H1 (cell line): ENCODE data around the gene TEX2. TPM values are rescaled to one million over a fixed set of nuclear protein-coding genes. Genes with fewer than 3 reads are reported as not detected.

Experiments used
- CTCF ChIA-PET: fragments of 300-600 bp; sonication (Branson Sonifier 250); formaldehyde crosslinking; loops from one replicate; lab custom pipeline; 2021; ENCODE audit not compliant: partially characterized antibody; lab: Charles Lee
- POLR2A ChIA-PET: fragments of 300-600 bp; sonication (Branson Sonifier 250); formaldehyde crosslinking; loops from one replicate; lab custom pipeline; 2021; ENCODE audit warnings: inconsistent platforms; ENCODE audit not compliant: partially characterized antibody; lab: Charles Lee
- DNase-seq, 2 experiments: peaks; one replicate each; pipeline versions ENCODE4 v3.0.0 to v3.0.0-alpha.2; 2010 to 2022; ENCODE audit warnings: low spot score in 2 of 2, low read depth in 1 of 2, mixed read lengths in 1 of 2
- FAIRE-seq: peaks from 2 replicates; lab custom pipeline; 2011; peaks lifted over from hg19 to GRCh38; lab: Jason Lieb, UNC
- H2AFZ ChIP-seq: 2 replicates; pipeline ENCODE4 v1.8.1; 2012; ENCODE audit warnings: low read length, inconsistent platforms
- H2AK5ac ChIP-seq: 2 replicates; pipeline ENCODE4 v1.6.1; 2013; ENCODE audit warnings: low read depth, low read length
- H2BK120ac ChIP-seq: replicated peaks from 2 replicates; pipeline ENCODE3; 2013; ENCODE audit warnings: low read depth, low read length, inconsistent platforms
- H2BK12ac ChIP-seq: 2 replicates; pipeline ENCODE4 v1.6.1; 2013; ENCODE audit warnings: low read depth, low read length
- H2BK15ac ChIP-seq: 2 replicates; pipeline ENCODE4 v1.6.1; 2013; ENCODE audit warnings: low read length
- H2BK20ac ChIP-seq: 2 replicates; pipeline ENCODE4 v1.6.1; 2013; ENCODE audit warnings: low read length
- H2BK5ac ChIP-seq: 2 replicates; pipeline ENCODE4 v1.6.1; 2013; ENCODE audit warnings: low read depth, low read length
- H3K14ac ChIP-seq: 2 replicates; pipeline ENCODE4 v1.6.1; 2013; ENCODE audit warnings: inconsistent platforms; ENCODE audit not compliant: insufficient read length
- H3K18ac ChIP-seq: 2 replicates; pipeline ENCODE4 v1.6.1; 2013; ENCODE audit warnings: low read length; ENCODE audit errors: extremely low read depth
- H3K23ac ChIP-seq: 2 replicates; pipeline ENCODE4 v1.6.1; 2013; ENCODE audit warnings: inconsistent platforms; ENCODE audit not compliant: insufficient read length
- H3K23me2 ChIP-seq: 2 replicates; pipeline ENCODE4 v1.6.1; 2013; ENCODE audit warnings: low read depth, low read length
- H3K27ac ChIP-seq: 2 replicates; pipeline ENCODE4 v1.6.1; 2011; ENCODE audit warnings: low read depth, low read length, inconsistent platforms
- H3K27me3 ChIP-seq, 4 experiments: replicated peaks in 1 of 4; 1 replicate in 1 of 4; 2 replicates in 3 of 4; pipeline versions ENCODE4 v1.6.1 to v1.8.1; 2011 to 2013; ENCODE audit warnings: low read length in 3 of 4, mild to moderate bottlenecking in 3 of 4, inconsistent platforms in 2 of 4, mixed read lengths in 2 of 4, moderate library complexity in 1 of 4; ENCODE audit not compliant: control insufficient read depth in 3 of 4, insufficient read depth in 3 of 4; ENCODE audit errors: extremely low read depth in 1 of 4
- H3K36me3 ChIP-seq, 4 experiments: 2 replicates each; pipeline versions ENCODE4 v1.6.1 to v1.8.1; 2011 to 2013; ENCODE audit warnings: mild to moderate bottlenecking in 4 of 4, low read length in 3 of 4, moderate library complexity in 2 of 4, control low read depth in 1 of 4, inconsistent platforms in 1 of 4; ENCODE audit not compliant: insufficient read depth in 4 of 4, control insufficient read depth in 2 of 4
- H3K4ac ChIP-seq: replicated peaks from 2 replicates; pipeline ENCODE3; 2013; ENCODE audit warnings: low read length, low read depth, mixed read lengths, inconsistent platforms; ENCODE audit not compliant: insufficient read length
- H3K4me1 ChIP-seq, 4 experiments: replicated peaks in 1 of 4; 1 replicate in 1 of 4; 2 replicates in 3 of 4; pipeline versions ENCODE4 v1.6.1 to v1.8.1; 2011 to 2013; ENCODE audit warnings: low read length in 3 of 4, inconsistent platforms in 2 of 4, mixed read lengths in 1 of 4; ENCODE audit not compliant: insufficient read depth in 4 of 4, control insufficient read depth in 3 of 4
- H3K4me2 ChIP-seq, 2 experiments: 2 replicates each; pipeline versions ENCODE4 v1.6.1 to v1.8.1; 2011 to 2013; ENCODE audit warnings: low read depth in 2 of 2, low read length in 2 of 2, control low read depth in 1 of 2, inconsistent platforms in 1 of 2, mild to moderate bottlenecking in 1 of 2; ENCODE audit not compliant: insufficient read depth in 1 of 2
- H3K4me3 ChIP-seq, 4 experiments: fragments of 200-600, 300-600 bp in 1 of 4; sonication (generic), shearing (Covaris generic), sonication (Bioruptor Twin) in 1 of 4; 2 replicates each; pipeline versions ENCODE4 v1.5.1 to v1.8.1; 2011 to 2016; ENCODE audit warnings: low read length in 4 of 4, low read depth in 3 of 4, control low read depth in 2 of 4, inconsistent platforms in 2 of 4, mild to moderate bottlenecking in 2 of 4, mixed read lengths in 1 of 4, moderate library complexity in 1 of 4; ENCODE audit not compliant: insufficient read depth in 2 of 4; ENCODE audit errors: extremely low read depth in 1 of 4
- H3K56ac ChIP-seq: replicated peaks from 2 replicates; pipeline ENCODE3; 2013; ENCODE audit warnings: low read depth, mild to moderate bottlenecking, mixed read lengths, low read length, inconsistent platforms; ENCODE audit not compliant: insufficient read length
- H3K79me1 ChIP-seq: 2 replicates; pipeline ENCODE4 v1.6.1; 2013; ENCODE audit warnings: low read depth, low read length, control low read depth
- H3K79me2 ChIP-seq, 2 experiments: 2 replicates each; pipeline versions ENCODE4 v1.6.1 to v1.8.1; 2012 to 2013; ENCODE audit warnings: low read length in 2 of 2, mild to moderate bottlenecking in 2 of 2, inconsistent platforms in 1 of 2; ENCODE audit not compliant: insufficient read depth in 2 of 2, control insufficient read depth in 1 of 2
- H3K9ac ChIP-seq, 4 experiments: replicated peaks in 1 of 4; 1 replicate in 1 of 4; 2 replicates in 3 of 4; pipeline versions ENCODE4 v1.6.1 to v1.8.1; 2011 to 2013; ENCODE audit warnings: low read depth in 3 of 4, low read length in 3 of 4, control low read depth in 2 of 4, mild to moderate bottlenecking in 2 of 4, moderate library complexity in 2 of 4, inconsistent platforms in 1 of 4; ENCODE audit errors: extremely low read depth in 1 of 4
- H3K9me3 ChIP-seq, 2 experiments: 2 replicates each; pipeline versions ENCODE4 v1.6.1 to v1.8.1; 2012 to 2013; ENCODE audit warnings: mild to moderate bottlenecking in 2 of 2, moderate library complexity in 2 of 2, control low read depth in 1 of 2, inconsistent platforms in 1 of 2, low read depth in 1 of 2, low read length in 1 of 2, mixed read lengths in 1 of 2; ENCODE audit not compliant: insufficient read depth in 2 of 2
- H4K20me1 ChIP-seq, 2 experiments: replicated peaks in 1 of 2; 2 replicates each; pipeline versions ENCODE3 to v1.8.1; 2011 to 2013; ENCODE audit warnings: inconsistent platforms in 2 of 2, low read length in 2 of 2, mild to moderate bottlenecking in 1 of 2; ENCODE audit not compliant: insufficient read depth in 2 of 2, control insufficient read depth in 1 of 2
- H4K5ac ChIP-seq: 2 replicates; pipeline ENCODE4 v1.6.1; 2013; ENCODE audit warnings: low read length, low read depth, mixed read lengths, inconsistent platforms; ENCODE audit not compliant: insufficient read length
- H4K8ac ChIP-seq: 2 replicates; pipeline ENCODE4 v1.8.0; 2013; ENCODE audit warnings: mild to moderate bottlenecking, moderate library complexity, low read length, inconsistent platforms; ENCODE audit not compliant: insufficient read depth; ENCODE audit errors: extremely low read depth
- H4K91ac ChIP-seq: replicated peaks from 2 replicates; pipeline ENCODE3; 2013; ENCODE audit warnings: low read length, mixed read lengths, inconsistent platforms; ENCODE audit not compliant: insufficient read length
- TAF1 ChIP-seq: IDR thresholded peaks from 2 replicates; pipeline ENCODE4 v1.6.1; 2011; ENCODE audit warnings: mild to moderate bottlenecking, low read depth, low read length
- WGBS, 2 experiments: shearing (Covaris generic) in 1 of 2; methylation state at CpG; one replicate each; pipeline versions ENCODE4 v1.1.6 to v1.1.7; 2013 to 2015; ENCODE audit warnings: low lambda C conversion rate in 2 of 2, mixed read lengths in 2 of 2, inconsistent platforms in 1 of 2, low coverage in 1 of 2, missing lambda C conversion rate in 1 of 2; ENCODE audit not compliant: insufficient replicate concordance in 2 of 2, insufficient coverage in 1 of 2, insufficient read length in 1 of 2; ENCODE audit errors: extremely low coverage in 1 of 2, missing lambda C conversion rate in 1 of 2; 5-methylcytosine and 5-hydroxymethylcytosine counted together
- polyA plus RNA-seq, 7 experiments: library from polyadenylated mRNA; depleted of rRNA in 3 of 7; stranded (reverse) in 5 of 7; unstranded in 2 of 7; fragments of >200 nt in 5 of 7; fragments of 200-250 nt in 2 of 7; gene quantifications; 1 replicate in 5 of 7; 2 replicates in 1 of 7; 4 replicates in 1 of 7; pipeline versions ENCODE4 v1.2.1 to v1.2.3, GENCODE V29; 2011 to 2013; ENCODE audit warnings: missing spikeins in 2 of 7, mixed read lengths in 2 of 7
- total RNA-seq: library from RNA; stranded (reverse); fragmentation: NEBNext Ultra II Directional; extraction: Animal tissue kit (Norgen Biotek cat#: 25700); gene quantifications from 2 replicates; pipeline ENCODE4 v1.2.1, GENCODE V29; 2021

TEX2 gene
- total and polyA plus RNA-seq, 2 of the 8 experiments (the other 6 are each of a cell fraction or from before 2014, with no cell fraction given), result 6.1 to 15.6 TPM

DNA sequence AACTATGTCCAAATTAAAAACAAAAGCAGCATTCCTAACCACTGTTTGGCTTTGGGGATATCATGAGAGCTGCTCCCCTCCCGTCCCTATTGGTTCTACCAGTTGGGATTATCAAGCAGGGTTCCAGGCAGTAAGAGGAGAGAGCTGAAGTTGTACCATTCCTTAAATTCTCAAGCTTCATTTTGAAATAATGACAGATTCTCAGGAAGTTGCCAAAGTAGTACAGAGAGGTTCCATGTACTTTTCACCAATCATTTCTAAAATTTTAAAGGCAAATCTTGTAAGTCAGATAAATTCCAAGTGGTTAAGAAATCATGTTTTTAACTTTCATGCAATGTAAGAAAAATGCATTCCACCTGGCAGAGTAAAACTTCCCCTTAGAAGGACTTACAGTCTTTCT lies 36.9 kb downstream of the TEX2 start:
- H2AFZ ChIP-seq, result no peak overlapping the region
- H3K79me1 ChIP-seq, result no peaks in the 10 kb centered on the region
- no peak overlapping the region for H2BK12ac ChIP-seq
- H3K4ac ChIP-seq, result no peak overlapping the region
- peaks cover 0 to 3% of the 10 kb centered on the region in 2 experiments for H4K20me1 ChIP-seq
- no peaks in the 10 kb centered on the region for H3K23me2 ChIP-seq
- no peak overlapping the region for H3K23ac ChIP-seq
- DNase-seq (no peak), FAIRE-seq (no peak)
- POLR2A ChIA-PET, result interaction anchor here (1.0 kb wide), 1 partner anchor 81 kb away, joined by 3 read pairs; no protein-coding TSS in a partner anchor
- H4K91ac ChIP-seq, result no peak overlapping the region
- H2BK15ac ChIP-seq, result no peak overlapping the region
- H2BK5ac ChIP-seq, result no peak overlapping the region
- H3K36me3 ChIP-seq, result no peaks in the 10 kb centered on the region
- TF ChIP-seq TAF1, result no peak
- peaks cover 0 to 6% (median 0%) of the 10 kb centered on the region in 4 experiments; a peak in 1 of 7 replicates for H3K4me1 ChIP-seq
- no peak overlapping the region for H3K4me3 ChIP-seq
- H3K18ac ChIP-seq, result no peak overlapping the region
- no peak overlapping the region for H2BK20ac ChIP-seq
- no peaks in the 10 kb centered on the region for H3K9me3 ChIP-seq
- H3K27me3 ChIP-seq, result no peaks in the 10 kb centered on the region
- no peak overlapping the region for H4K5ac ChIP-seq
- H3K9ac ChIP-seq, result no peak overlapping the region
- no peak overlapping the region for H3K56ac ChIP-seq
- H3K4me2 ChIP-seq, result no peak overlapping the region
- no peak overlapping the region for H3K27ac ChIP-seq
- CTCF ChIA-PET, result interaction anchor here (1.4 kb wide), 1 partner anchor 10 kb away, joined by 7 read pairs; no protein-coding TSS in a partner anchor
- H3K14ac ChIP-seq, result no peak overlapping the region
- H3K79me2 ChIP-seq, result no peaks in the 10 kb centered on the region; a peak in 1 of 4 replicates
- H4K8ac ChIP-seq, result no peak overlapping the region
- H2BK120ac ChIP-seq, result no peak overlapping the region
- WGBS, 2 experiments, result 91% methylated on average over 1 of the region's 1 CpG; no CpG with 5 or more reads in 1 of the 2 experiments
- no peak overlapping the region for H2AK5ac ChIP-seq
